Thymus (tissue), 11 donors: Measurements from ENCODE around the gene ARHGAP45. TPM values are rescaled to one million over a fixed set of nuclear protein-coding genes. Genes with fewer than 3 reads are reported as not detected.

Experiments used
- DNase-seq, 9 donors: peaks; one replicate each; pipeline ENCODE4 v3.0.0-alpha.2; 2013; ENCODE audit warnings: low spot score in 9 of 9, low read depth in 6 of 9, missing footprints in 1 of 9
- H3K27ac ChIP-seq, 2 donors: one replicate each; pipeline ENCODE4 v1.5.1; 2013; ENCODE audit warnings: control low read depth in 1 of 2, low read depth in 1 of 2, low read length in 1 of 2, mild to moderate bottlenecking in 1 of 2, moderate library complexity in 1 of 2
- H3K27me3 ChIP-seq, 2 donors: one replicate each; pipeline ENCODE4 v1.5.1; 2013; ENCODE audit warnings: low read length in 1 of 2; ENCODE audit not compliant: control insufficient read depth in 2 of 2, insufficient read depth in 1 of 2
- H3K36me3 ChIP-seq, 2 donors: one replicate each; pipeline ENCODE4 v1.5.1; 2013; ENCODE audit warnings: low read length in 1 of 2, mild to moderate bottlenecking in 1 of 2, moderate library complexity in 1 of 2; ENCODE audit not compliant: control insufficient read depth in 2 of 2, insufficient read depth in 2 of 2
- H3K4me1 ChIP-seq, 2 donors: one replicate each; pipeline ENCODE4 v1.5.1; 2013; ENCODE audit warnings: low read length in 2 of 2; ENCODE audit not compliant: control insufficient read depth in 2 of 2, insufficient read depth in 2 of 2
- H3K4me3 ChIP-seq, 2 donors: one replicate each; pipeline ENCODE4 v1.5.1; 2013; ENCODE audit warnings: low read length in 2 of 2, control low read depth in 1 of 2, mild to moderate bottlenecking in 1 of 2
- H3K9me3 ChIP-seq, 2 donors: one replicate each; pipeline ENCODE4 v1.5.1; 2013; ENCODE audit warnings: low read length in 1 of 2, mild to moderate bottlenecking in 1 of 2; ENCODE audit not compliant: control insufficient read depth in 2 of 2, insufficient read depth in 1 of 2
- WGBS: extraction: QIAGEN DNeasy Blood & Tissue Kit; methylation state at CpG from one replicate; pipeline ENCODE4 v1.1.7; 2013; 5-methylcytosine and 5-hydroxymethylcytosine counted together
- polyA plus RNA-seq: library from polyadenylated mRNA; stranded (reverse); fragments of 200-250 nt; gene quantifications from one replicate; pipeline ENCODE4 v1.2.3, GENCODE V29; 2013
- total RNA-seq: library from RNA; stranded (reverse); fragments of 120-200 nt; gene quantifications from one replicate; pipeline ENCODE4 v1.2.4, GENCODE V29; 2013
- donor health status: healthy.

Gene ARHGAP45
- total and polyA plus RNA-seq, 2 donors, result 118 to 295 TPM

- Histone ChIP-seq H3K4me1 (peaks cover 14 to 35% of the 10 kb centered on the region in 2 donors), H3K36me3 (peaks cover 21 to 46% of the 10 kb centered on the region in 2 donors), H3K4me3 (no peak overlapping the region), H3K27ac (no peak overlapping the region), H3K27me3 (peaks cover 10 to 40% of the 10 kb centered on the region in 2 donors), H3K9me3 (peaks cover 0 to 18% of the 10 kb centered on the region in 2 donors)
- WGBS, result 97% methylated on average over 18 of the region's 18 CpGs
- no peak for DNase-seq
Observed at GRCh38 chr19:1129535-1129934, 62.6 kb downstream of the ARHGAP45 start.

- peaks cover 0 to 18% of the 10 kb centered on the region in 2 donors for H3K9me3 ChIP-seq
- H3K4me1 ChIP-seq, result peaks cover 14 to 39% of the 10 kb centered on the region in 2 donors
- 65% methylated on average over 22 of the region's 22 CpGs for WGBS
- H3K36me3 ChIP-seq, result peaks cover 16 to 35% of the 10 kb centered on the region in 2 donors
- no peak for DNase-seq
- peak overlapping the region; percentile 59 to 87 for H3K27ac ChIP-seq
- peaks cover 10 to 40% of the 10 kb centered on the region in 2 donors for H3K27me3 ChIP-seq
- peak overlapping the region; percentile 44 to 62 for H3K4me3 ChIP-seq
Observed at GRCh38 chr19:1130771-1131717, 64.1 kb downstream of the ARHGAP45 start.

GRCh38 chr19:1131718-1132551 is 65.0 kb downstream of the ARHGAP45 start:
- H3K36me3 ChIP-seq, result peaks cover 15 to 26% of the 10 kb centered on the region in 2 donors
- H3K9me3 ChIP-seq, result peaks cover 0 to 18% of the 10 kb centered on the region in 2 donors
- DNase-seq, result peak in 7 of 9 donors; percentile 39 to 85 (median 58)
- peak overlapping the region; percentile 59 to 88 for H3K27ac ChIP-seq
- WGBS, result 1% methylated on average over 64 of the region's 64 CpGs
- H3K4me3 ChIP-seq, result peak overlapping the region; percentile 44 to 62
- peaks cover 10 to 40% of the 10 kb centered on the region in 2 donors for H3K27me3 ChIP-seq
- H3K4me1 ChIP-seq, result peaks cover 14 to 44% of the 10 kb centered on the region in 2 donors

- H3K9me3 ChIP-seq, result peaks cover 0 to 18% of the 10 kb centered on the region in 2 donors
- H3K27ac ChIP-seq, result peak overlapping the region; percentile 59 to 88
- H3K27me3 ChIP-seq, result peaks cover 10 to 40% of the 10 kb centered on the region in 2 donors
- 34% methylated on average over 48 of the region's 48 CpGs for WGBS
- peak in 1 of 9 donors; percentile 24 for DNase-seq
- peaks cover 7 to 18% of the 10 kb centered on the region in 2 donors for H3K36me3 ChIP-seq
- peak overlapping the region; percentile 44 to 62 for H3K4me3 ChIP-seq
- H3K4me1 ChIP-seq, result peaks cover 14 to 44% of the 10 kb centered on the region in 2 donors
Observed at GRCh38 chr19:1132552-1133383, 65.8 kb downstream of the ARHGAP45 start.

- Histone ChIP-seq H3K27me3 (peaks cover 10 to 40% of the 10 kb centered on the region in 2 donors), H3K4me3 (no peak overlapping the region), H3K27ac (peak overlapping the region in 1 of 2 donors; percentile 88), H3K36me3 (peaks cover 3 to 16% of the 10 kb centered on the region in 2 donors), H3K9me3 (peaks cover 0 to 18% of the 10 kb centered on the region in 2 donors), H3K4me1 (peaks cover 14 to 44% of the 10 kb centered on the region in 2 donors)
- WGBS, result 92% methylated on average over 25 of the region's 25 CpGs
- peak in 1 of 9 donors; percentile 37 for DNase-seq
Observed at GRCh38 chr19:1133471-1133929, 66.5 kb downstream of the ARHGAP45 start.

- Histone ChIP-seq H3K4me1 (peaks cover 14 to 44% of the 10 kb centered on the region in 2 donors), H3K27me3 (peaks cover 10 to 40% of the 10 kb centered on the region in 2 donors), H3K4me3 (no peak overlapping the region), H3K36me3 (peaks cover 3 to 21% of the 10 kb centered on the region in 2 donors), H3K9me3 (peaks cover 0 to 18% of the 10 kb centered on the region in 2 donors), H3K27ac (no peak overlapping the region)
- 98% methylated on average over 11 of the region's 11 CpGs for WGBS
- DNase-seq, result no peak
Observed at GRCh38 chr19:1134431-1134830, 67.5 kb downstream of the ARHGAP45 start.

- no peak overlapping the region for H3K27ac ChIP-seq
- H3K4me3 ChIP-seq, result no peak overlapping the region
- H3K36me3 ChIP-seq, result peaks cover 3 to 17% of the 10 kb centered on the region in 2 donors
- peaks cover 10 to 37% of the 10 kb centered on the region in 2 donors for H3K27me3 ChIP-seq
- H3K9me3 ChIP-seq, result peaks cover 0 to 20% of the 10 kb centered on the region in 2 donors
- no peak for DNase-seq
- H3K4me1 ChIP-seq, result peaks cover 14 to 44% of the 10 kb centered on the region in 2 donors
- 89% methylated on average over 17 of the region's 17 CpGs for WGBS
Observed at GRCh38 chr19:1135454-1135853, 68.5 kb downstream of the ARHGAP45 start.

GRCh38 chr19:1136201-1136600 is 69.2 kb downstream of the ARHGAP45 start:
- Histone ChIP-seq H3K36me3 (peaks cover 3 to 22% of the 10 kb centered on the region in 2 donors), H3K9me3 (peaks cover 0 to 19% of the 10 kb centered on the region in 2 donors), H3K27ac (no peak overlapping the region), H3K27me3 (peaks cover 10 to 31% of the 10 kb centered on the region in 2 donors), H3K4me3 (no peak overlapping the region), H3K4me1 (peaks cover 14 to 36% of the 10 kb centered on the region in 2 donors)
- DNase-seq, result no peak
- WGBS, result 28% methylated on average over 12 of the region's 12 CpGs
